Kidney (tissue), 14 donors: ENCODE measurements around the gene RUFY3. TPM values are rescaled to one million over a fixed set of nuclear protein-coding genes. Genes with fewer than 3 reads are reported as not detected.

Source experiments
- DNase-seq, 5 donors: peaks; one replicate each; pipeline ENCODE4 v3.0.0-alpha.2; 2013 to 2020
- FAIRE-seq: peaks from 2 replicates; lab custom pipeline; 2012; peaks lifted over from hg19 to GRCh38; lab: Jason Lieb, UNC
- H3K27ac ChIP-seq, 2 donors: one replicate each; pipeline ENCODE4 v1.7.0; 2013; ENCODE audit warnings: low read depth in 2 of 2, low read length in 2 of 2, inconsistent platforms in 1 of 2
- H3K27me3 ChIP-seq: one replicate; pipeline ENCODE4 v1.7.1; 2013; ENCODE audit warnings: low read length, inconsistent platforms; ENCODE audit not compliant: control insufficient read depth, insufficient read depth
- H3K36me3 ChIP-seq, 3 donors: one replicate each; pipeline versions ENCODE4 v1.7.0 to v1.7.1; 2013; ENCODE audit warnings: low read length in 3 of 3, control low read depth in 1 of 3, inconsistent platforms in 1 of 3; ENCODE audit not compliant: insufficient read depth in 3 of 3, control insufficient read depth in 2 of 3
- H3K4me1 ChIP-seq, 3 donors: one replicate each; pipeline versions ENCODE4 v1.7.0 to v1.7.1; 2013; ENCODE audit warnings: low read length in 3 of 3, inconsistent platforms in 1 of 3, low read depth in 1 of 3; ENCODE audit not compliant: control insufficient read depth in 2 of 3, insufficient read depth in 2 of 3
- H3K4me3 ChIP-seq, 3 donors: one replicate each; pipeline versions ENCODE4 v1.7.0 to v1.8.1; 2013; ENCODE audit warnings: low read length in 3 of 3, control low read depth in 1 of 3, inconsistent platforms in 1 of 3
- H3K9ac ChIP-seq, 3 donors: one replicate each; pipeline versions ENCODE4 v1.7.0 to v1.7.1; 2013; ENCODE audit warnings: low read length in 3 of 3, control low read depth in 1 of 3, inconsistent platforms in 1 of 3
- H3K9me3 ChIP-seq, 3 donors: one replicate each; pipeline versions ENCODE4 v1.7.0 to v1.7.1; 2013; ENCODE audit warnings: low read length in 3 of 3, control low read depth in 1 of 3, inconsistent platforms in 1 of 3; ENCODE audit not compliant: control insufficient read depth in 2 of 3, insufficient read depth in 1 of 3
- intact Hi-C: fragments of 100-400 bp; cut with DNase I; formaldehyde crosslinking; loops from one replicate; pipeline ENCODE4 v1.11.1; 2022
- polyA plus RNA-seq: library from polyadenylated mRNA; stranded (reverse); fragments of 350-450 nt; fragmentation: Illumina TruSeq; extraction: RNeasy Lipid Tissue Mini Kit (QIAGEN cat#74804); gene quantifications from one replicate; pipeline ENCODE4 v1.2.3, GENCODE V29; 2014; ENCODE audit warnings: low read depth, low replicate concordance; ENCODE audit not compliant: insufficient read depth
- total RNA-seq: library from RNA; stranded (reverse); fragmentation: NEBNext Ultra II Directional; extraction: Animal tissue kit (Norgen Biotek cat#: 25700); gene quantifications from one replicate; pipeline ENCODE4 v1.2.1, GENCODE V29; 2021
- TF ChIP-seq, protein P1 (sequence below): IDR thresholded peaks from 3 replicates; pipeline ENCODE4 v1.5.1; 2012; ENCODE audit warnings: mild to moderate bottlenecking, moderate library complexity, borderline replicate concordance; ENCODE audit not compliant: insufficient read depth; ENCODE audit errors: extremely low read depth
- donor health status: control.
- donor health status: control.
- donor health status: control.
- donor health status: control.
- donor health status: control.
- donor health status: DM: yes; HTN: yes; CAD: no.
- donor health status: Normal renal cell carcinoma (clear cell type).

The RUFY3 gene
- total and polyA plus RNA-seq, 2 donors from 2014 or later, result 40.6 to 72.5 TPM

DNA sequence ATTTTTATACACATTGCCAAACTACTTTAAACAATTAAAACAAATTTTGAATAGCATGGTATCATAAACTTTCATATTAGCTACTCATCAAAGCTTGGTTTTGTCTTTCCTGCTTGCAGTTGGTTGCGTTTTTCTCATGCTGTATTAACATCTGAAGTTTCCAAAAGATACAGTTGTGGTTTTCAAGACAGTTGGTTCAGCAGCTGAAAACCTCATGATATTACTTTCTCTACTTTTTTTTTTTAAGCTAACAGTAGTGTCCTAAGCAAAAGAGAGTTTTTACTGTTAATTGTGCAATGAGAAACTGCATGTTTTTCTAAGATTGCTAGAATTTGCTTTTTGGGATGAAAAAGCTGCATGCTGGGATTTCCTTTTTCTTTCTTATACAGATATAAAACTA lies 15.2 kb downstream of the RUFY3 start:
- Histone ChIP-seq H3K27me3 (no peaks in the 10 kb centered on the region), H3K9me3 (no peaks in the 10 kb centered on the region), H3K9ac (no peak overlapping the region), H3K27ac (no peak overlapping the region), H3K4me1 (peaks cover 4 to 7% (median 4%) of the 10 kb centered on the region in 3 donors), H3K36me3 (no peaks in the 10 kb centered on the region), H3K4me3 (no peak overlapping the region)
- DNase-seq (no peak), FAIRE-seq (no peak)
- intact Hi-C loops, result no loop called here
- TF ChIP-seq, protein P1, sequence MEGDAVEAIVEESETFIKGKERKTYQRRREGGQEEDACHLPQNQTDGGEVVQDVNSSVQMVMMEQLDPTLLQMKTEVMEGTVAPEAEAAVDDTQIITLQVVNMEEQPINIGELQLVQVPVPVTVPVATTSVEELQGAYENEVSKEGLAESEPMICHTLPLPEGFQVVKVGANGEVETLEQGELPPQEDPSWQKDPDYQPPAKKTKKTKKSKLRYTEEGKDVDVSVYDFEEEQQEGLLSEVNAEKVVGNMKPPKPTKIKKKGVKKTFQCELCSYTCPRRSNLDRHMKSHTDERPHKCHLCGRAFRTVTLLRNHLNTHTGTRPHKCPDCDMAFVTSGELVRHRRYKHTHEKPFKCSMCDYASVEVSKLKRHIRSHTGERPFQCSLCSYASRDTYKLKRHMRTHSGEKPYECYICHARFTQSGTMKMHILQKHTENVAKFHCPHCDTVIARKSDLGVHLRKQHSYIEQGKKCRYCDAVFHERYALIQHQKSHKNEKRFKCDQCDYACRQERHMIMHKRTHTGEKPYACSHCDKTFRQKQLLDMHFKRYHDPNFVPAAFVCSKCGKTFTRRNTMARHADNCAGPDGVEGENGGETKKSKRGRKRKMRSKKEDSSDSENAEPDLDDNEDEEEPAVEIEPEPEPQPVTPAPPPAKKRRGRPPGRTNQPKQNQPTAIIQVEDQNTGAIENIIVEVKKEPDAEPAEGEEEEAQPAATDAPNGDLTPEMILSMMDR, result no peak

DNA sequence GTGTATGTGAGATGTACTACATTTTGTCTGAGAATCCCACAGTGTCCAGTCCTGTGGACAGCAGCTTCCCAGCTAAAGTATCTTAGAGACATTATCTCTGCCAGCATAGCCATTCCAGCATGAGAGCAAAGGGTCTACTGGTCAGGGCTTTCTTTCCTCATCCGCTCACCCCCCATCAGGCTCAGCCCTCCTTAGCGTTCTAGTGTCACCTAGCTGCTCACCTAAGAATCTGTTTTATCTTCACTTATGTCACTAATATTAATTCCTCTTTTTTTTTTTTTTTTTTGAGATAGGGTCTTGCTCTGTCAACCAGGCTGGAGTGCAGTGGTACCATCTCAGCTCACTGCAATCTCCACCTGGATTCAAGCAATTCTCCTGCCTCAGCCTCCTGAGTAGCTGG lies 15.6 kb downstream of the RUFY3 start:
- Histone ChIP-seq H3K9me3 (no peaks in the 10 kb centered on the region), H3K27me3 (no peaks in the 10 kb centered on the region), H3K36me3 (no peaks in the 10 kb centered on the region), H3K4me3 (no peak overlapping the region), H3K9ac (no peak overlapping the region), H3K27ac (no peak overlapping the region), H3K4me1 (peaks cover 4 to 10% (median 4%) of the 10 kb centered on the region in 3 donors)
- TF ChIP-seq, protein P1, result no peak
- DNase-seq (no peak), FAIRE-seq (no peak)
- intact Hi-C loops, result no loop called here

DNA sequence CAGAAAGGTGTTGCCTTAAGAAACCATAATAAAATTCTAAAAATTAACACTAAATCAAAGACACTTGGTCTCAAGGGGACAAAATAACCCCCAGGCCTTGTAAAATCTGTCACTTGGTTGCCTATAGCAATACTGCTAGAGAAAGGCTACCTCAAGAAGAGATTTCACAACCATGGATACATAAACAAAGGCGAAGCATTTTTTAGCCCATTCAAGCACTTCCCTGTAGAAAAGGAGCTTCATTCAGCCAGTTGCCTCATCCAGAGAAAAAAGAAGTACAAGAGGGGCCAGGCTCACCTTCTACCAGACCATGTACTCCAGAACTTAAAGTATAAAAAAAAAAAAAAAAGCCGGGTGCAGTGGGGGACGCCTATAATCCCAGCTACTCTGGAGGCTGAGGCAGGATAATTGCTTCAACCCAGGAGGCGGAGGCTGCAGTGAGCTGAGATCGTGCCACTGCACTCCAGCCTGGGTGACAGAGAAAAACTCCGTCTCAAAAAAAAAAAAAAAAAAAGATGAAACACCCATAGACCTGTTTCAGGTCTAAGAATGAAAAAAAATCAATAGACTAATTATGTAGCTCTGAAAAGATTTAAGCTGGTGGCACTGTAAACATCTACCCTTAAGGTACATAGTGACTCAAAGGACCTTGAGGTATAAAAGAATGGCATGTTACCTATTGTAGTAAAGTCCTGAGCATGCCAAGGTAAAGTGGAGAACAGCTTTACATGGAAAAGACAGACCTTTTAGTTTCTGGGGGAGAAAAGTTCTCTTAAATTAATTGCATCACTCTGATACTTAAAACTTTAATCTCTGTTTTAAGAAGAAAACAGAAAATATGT lies 18.0 kb downstream of the RUFY3 start:
- DNase-seq (no peak), FAIRE-seq (no peak)
- Histone ChIP-seq H3K27ac (no peak overlapping the region), H3K36me3 (no peaks in the 10 kb centered on the region), H3K27me3 (no peaks in the 10 kb centered on the region), H3K4me1 (peaks cover under 1 to 6% (median 4%) of the 10 kb centered on the region in 3 donors), H3K4me3 (no peak overlapping the region), H3K9ac (no peak overlapping the region), H3K9me3 (no peaks in the 10 kb centered on the region)
- intact Hi-C loops, result no loop called here
- TF ChIP-seq, protein P1, result no peak
